DMS153 (cell line): Measurements from ENCODE around the gene SH3BP5.
A peak's percentile ranks its signal among the peaks of the same experiment; 100 is the strongest.

Experiments
- DNase-seq: peaks from one replicate; lab custom pipeline; 2025; lab: John Stamatoyannopoulos, UW

The SH3BP5 gene

GRCh38 chr3:15243822-15244482, 88.4 kb downstream of the SH3BP5 start:
- no peak for DNase-seq

GRCh38 chr3:15241341-15241740, 91.0 kb downstream of the SH3BP5 start:
- DNase-seq = no peak

GRCh38 chr3:15229262-15229661, 103.1 kb downstream of the SH3BP5 start:
- no peak for DNase-seq

GRCh38 chr3:15228147-15228546, 104.2 kb downstream of the SH3BP5 start:
- no peak for DNase-seq

GRCh38 chr3:15223685-15224572, 108.5 kb downstream of the SH3BP5 start:
- peak; percentile 2 for DNase-seq

GRCh38 chr3:15221574-15222217, 110.7 kb downstream of the SH3BP5 start:
- no peak for DNase-seq

- DNase-seq = no peak
Measured at GRCh38 chr3:15220661-15221060, 111.7 kb downstream of the SH3BP5 start.

GRCh38 chr3:15220056-15220455, 112.3 kb downstream of the SH3BP5 start:
- DNase-seq = no peak

GRCh38 chr3:15218689-15219088, 113.7 kb downstream of the SH3BP5 start:
- DNase-seq = no peak

GRCh38 chr3:15217841-15218267, 114.5 kb downstream of the SH3BP5 start:
- DNase-seq = no peak

- DNase-seq = no peak
Measured at GRCh38 chr3:15217011-15217671, 115.2 kb downstream of the SH3BP5 start.

- no peak for DNase-seq
Measured at GRCh38 chr3:15216501-15216900, 115.9 kb downstream of the SH3BP5 start.

- no peak for DNase-seq
Measured at GRCh38 chr3:15215996-15216395, 116.4 kb downstream of the SH3BP5 start.

- no peak for DNase-seq
Measured at GRCh38 chr3:15214758-15215157, 117.6 kb downstream of the SH3BP5 start.

- no peak for DNase-seq
Measured at GRCh38 chr3:15211937-15212336, 120.4 kb downstream of the SH3BP5 start.

GRCh38 chr3:15207836-15208504, 124.4 kb downstream of the SH3BP5 start:
- no peak for DNase-seq

- no peak for DNase-seq
Measured at GRCh38 chr3:15206662-15207576, 125.5 kb downstream of the SH3BP5 start.

- no peak for DNase-seq
Measured at GRCh38 chr3:15205934-15206661, 126.3 kb downstream of the SH3BP5 start, which contains the start of gene CAPN7. CAPN7 (plus strand) TSS chr3:15206246; CDS start chr3:15206496, 250 bp downstream.

GRCh38 chr3:15205482-15205933, 126.9 kb downstream of the SH3BP5 start:
- DNase-seq = no peak
